HG03521 (cell line): ENCODE data around the gene MYH9.

ENCODE experiments used
- ATAC-seq: cut with Tn5 transposase; IDR thresholded peaks from one replicate; pipeline ENCODE4 v1.9.1; 2021; ENCODE audit warnings: mild to moderate bottlenecking, moderate library complexity; ENCODE audit not compliant: unreplicated experiment

MYH9 gene

DNA sequence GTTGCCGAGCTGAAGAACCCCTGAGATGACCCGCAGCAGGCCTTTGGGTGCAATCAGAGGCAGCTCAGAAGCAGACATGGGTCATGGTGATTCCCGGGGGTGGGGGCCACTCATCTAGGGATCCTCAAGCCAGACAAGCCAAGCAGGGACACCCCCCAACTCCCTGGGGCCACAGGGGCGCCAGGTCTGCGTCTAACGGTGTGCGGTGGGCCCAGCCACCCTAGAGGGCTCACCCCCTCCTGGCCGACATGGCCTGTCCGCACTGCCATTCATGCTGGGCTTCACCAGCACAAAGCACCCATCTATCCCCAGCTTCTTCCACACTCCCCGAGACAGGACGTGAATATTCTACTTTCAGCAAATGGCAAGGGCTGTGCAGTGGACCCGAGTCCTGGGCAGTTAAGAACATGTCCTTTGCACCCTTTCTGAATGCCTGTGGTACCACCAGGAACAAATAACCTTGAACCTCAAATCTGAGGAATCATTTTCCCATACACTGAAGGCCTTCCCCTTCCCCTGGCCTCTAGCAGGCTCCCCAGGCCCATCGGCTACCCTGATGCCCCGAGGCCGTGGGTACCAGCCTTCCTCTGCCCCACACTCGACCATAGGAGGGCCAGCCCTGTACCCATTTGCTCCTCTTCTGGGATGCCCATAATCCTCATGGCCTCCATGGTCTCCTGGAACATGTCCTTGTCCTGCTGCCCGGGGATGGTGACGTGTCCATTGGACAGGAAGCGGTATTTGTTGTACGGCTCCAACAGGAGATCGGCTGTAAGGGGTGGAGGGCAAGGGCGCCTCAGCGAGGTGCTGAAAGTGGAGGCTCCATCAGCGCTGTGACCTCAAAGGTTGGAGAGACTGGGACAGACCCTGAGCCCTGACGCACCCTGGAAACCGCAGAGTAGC, 67.9 kb downstream of the MYH9 start:
- no peak for ATAC-seq

- ATAC-seq = no peak
Measured at GRCh38 chr22:36318442-36318841, 69.3 kb downstream of the MYH9 start.

GRCh38 chr22:36317658-36318271, 70.0 kb downstream of the MYH9 start:
- ATAC-seq = no peak

DNA sequence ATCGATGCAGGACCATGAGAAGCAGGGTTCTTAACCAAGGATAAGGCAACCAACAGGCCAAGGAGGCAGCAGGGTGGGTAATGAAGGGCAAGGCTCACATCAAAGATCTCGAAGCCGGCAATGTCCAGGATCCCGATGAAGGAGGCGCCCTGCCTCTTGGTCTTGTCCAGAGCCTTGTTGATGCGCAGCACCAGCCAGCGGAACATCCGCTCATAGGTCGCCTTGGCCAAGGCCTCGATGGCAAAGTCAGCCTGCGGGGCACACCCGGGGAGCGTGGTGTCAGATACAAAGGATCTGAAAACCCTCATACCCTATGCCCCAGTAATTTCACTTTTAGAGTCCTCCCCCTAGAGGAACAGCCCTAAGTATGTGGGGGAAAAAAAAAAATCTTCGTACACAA, 71.3 kb downstream of the MYH9 start:
- no peak for ATAC-seq

DNA sequence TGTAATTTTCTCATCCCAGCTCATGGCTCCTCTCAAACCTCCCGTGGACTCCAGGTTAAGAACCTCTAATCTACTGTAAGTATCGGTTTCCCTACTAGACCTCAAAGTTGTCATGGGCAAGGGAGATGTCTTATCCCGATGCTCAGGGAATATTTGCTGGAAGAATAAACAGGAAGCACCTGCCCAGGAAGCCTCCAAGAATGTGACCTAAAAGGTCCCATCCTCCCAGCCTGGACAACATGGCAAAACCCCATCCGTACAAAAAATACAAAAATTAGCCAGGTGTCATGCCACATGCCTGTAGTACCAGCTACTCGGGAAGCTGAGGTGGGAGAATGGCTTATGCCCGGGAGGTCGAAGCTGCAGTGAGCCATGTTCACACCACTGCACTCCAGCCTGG, 72.4 kb downstream of the MYH9 start:
- ATAC-seq = no peak

DNA sequence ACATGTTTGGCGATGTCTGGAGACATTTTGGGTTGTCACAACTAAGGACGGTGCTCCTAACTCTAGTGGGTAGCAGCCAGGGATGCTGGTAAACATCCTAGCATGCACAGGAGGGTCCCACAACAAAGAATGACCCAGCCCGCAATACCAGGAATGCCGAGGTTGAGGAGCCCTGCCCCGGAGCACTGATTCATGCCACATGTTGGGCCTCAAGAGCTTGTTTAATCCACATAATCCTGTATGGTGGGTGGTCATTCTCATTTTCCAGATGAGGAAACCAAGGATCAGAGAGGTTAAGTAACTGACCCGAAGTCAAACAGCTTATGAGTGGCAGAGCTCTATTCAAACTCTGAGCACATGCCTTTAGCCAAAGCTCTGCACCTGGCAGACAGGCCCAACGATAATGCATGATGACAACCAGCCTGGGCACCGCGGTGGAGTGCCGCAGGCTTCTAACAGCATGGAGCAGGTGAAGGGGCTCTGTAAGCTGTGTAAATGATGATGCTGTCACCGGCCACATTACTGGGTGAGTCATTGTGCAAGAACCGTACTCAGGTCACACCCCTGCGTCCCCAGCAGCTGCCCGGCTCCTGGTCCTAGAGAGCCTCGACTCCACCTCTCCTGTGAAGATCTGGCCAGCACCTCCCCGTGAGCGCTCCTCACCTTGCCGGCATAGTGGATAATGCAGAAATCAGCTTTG, 76.2 kb downstream of the MYH9 start:
- ATAC-seq = no peak

- no peak for ATAC-seq
Measured at GRCh38 chr22:36308880-36309279, 78.9 kb downstream of the MYH9 start.

DNA sequence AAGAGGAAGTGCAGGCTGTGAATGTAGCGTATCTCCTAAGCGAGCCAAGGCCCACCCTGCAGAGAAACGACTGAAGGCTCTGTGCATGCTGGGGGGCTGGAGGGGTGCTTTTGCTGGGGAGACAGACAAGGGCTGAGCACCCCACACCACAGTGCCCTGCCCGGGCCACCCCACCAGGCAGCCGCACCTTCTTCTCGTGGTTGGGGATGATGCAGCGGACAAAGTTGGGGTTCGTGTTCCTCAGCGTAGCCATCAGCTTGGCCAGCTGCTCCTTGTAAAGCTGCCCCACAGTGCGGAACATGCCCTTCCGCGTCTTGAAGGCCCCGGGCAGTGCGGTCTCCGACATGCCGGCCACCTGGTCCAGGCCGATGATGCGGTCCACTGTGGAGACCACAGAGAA, 81.5 kb downstream of the MYH9 start:
- ATAC-seq = no peak

DNA sequence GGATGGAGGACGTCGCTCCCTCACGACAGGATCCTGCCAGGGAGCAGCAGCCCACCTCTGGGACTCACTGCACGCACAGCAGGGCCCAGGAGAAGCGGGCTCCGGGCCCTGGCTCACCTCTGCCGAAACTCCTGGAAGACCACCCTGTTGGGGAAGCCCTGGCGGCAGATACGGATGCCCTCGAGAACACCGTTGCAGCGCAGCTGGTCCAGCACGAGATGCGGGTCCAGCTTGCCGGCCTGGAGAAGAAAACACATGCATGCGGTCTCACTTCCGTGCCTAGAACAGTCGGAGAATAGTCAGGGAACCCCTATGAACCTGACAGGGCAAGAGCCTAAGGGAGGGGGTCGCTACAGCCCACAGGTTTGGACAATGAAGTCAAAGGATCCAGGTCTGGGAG, 82.0 kb downstream of the MYH9 start:
- ATAC-seq = no peak

DNA sequence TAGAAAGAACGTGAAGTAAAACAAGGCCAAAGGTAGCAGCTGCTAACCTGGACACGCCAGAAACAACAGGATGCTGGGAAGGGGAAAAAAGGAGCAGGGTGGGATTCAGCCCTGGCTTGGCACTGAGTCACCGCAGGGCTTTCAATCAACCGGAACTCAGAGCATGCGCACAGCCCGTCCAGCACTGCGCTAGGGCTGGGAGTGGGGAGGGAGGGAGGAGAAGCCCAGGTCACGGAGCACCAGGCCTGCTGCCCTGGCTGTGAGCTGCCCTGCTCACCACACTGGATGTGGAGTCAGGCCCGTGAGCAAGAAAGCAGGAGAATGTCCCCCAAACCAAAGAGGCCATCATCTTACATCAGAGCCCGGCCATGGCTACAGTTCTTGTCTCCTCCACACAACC, 83.3 kb downstream of the MYH9 start:
- ATAC-seq = no peak

GRCh38 chr22:36303874-36304273, 83.9 kb downstream of the MYH9 start:
- ATAC-seq = no peak

GRCh38 chr22:36303115-36303467, 84.7 kb downstream of the MYH9 start:
- no peak for ATAC-seq

GRCh38 chr22:36302439-36303114, 85.2 kb downstream of the MYH9 start:
- ATAC-seq = no peak

DNA sequence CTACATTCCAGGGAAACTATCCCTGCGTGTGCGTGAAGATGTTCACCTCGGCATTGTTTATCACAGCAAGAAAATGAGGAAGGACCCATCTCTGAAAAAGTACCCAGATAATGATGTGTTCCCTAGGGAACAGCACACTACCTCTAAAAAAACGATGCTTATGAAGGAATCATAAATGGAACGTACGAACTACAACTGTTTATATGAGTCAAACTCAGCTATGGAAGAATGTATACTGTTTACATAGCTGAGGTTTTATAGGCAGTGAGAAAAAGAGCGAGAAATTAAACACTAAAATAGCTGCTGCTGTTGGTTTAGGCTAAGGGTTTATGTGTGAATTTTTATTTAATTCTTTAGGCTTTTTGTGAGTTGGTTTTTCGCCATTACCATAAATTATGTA, 85.9 kb downstream of the MYH9 start:
- no peak for ATAC-seq

DNA sequence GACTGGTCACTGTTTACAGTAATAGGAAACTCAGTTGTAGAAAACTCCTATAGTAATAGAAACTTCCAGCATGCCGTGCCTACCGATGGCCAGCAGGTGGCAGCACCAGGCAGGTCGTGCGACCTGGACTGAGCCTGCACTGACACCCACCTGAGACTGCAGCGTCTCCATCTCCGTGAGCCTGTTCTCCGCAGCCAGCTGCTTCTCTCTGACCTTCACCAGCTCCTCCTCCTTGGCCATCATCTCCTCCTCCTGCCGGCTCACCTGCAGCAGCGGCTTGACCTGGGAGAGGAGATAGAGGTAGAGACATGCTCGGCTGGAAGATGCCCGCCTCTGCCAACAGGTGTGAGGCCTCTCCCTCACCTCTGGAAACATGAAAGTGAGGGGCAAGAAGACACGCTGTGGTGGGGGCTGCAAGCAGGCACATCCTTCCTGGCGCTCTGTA, 86.4 kb downstream of the MYH9 start:
- ATAC-seq = no peak

DNA sequence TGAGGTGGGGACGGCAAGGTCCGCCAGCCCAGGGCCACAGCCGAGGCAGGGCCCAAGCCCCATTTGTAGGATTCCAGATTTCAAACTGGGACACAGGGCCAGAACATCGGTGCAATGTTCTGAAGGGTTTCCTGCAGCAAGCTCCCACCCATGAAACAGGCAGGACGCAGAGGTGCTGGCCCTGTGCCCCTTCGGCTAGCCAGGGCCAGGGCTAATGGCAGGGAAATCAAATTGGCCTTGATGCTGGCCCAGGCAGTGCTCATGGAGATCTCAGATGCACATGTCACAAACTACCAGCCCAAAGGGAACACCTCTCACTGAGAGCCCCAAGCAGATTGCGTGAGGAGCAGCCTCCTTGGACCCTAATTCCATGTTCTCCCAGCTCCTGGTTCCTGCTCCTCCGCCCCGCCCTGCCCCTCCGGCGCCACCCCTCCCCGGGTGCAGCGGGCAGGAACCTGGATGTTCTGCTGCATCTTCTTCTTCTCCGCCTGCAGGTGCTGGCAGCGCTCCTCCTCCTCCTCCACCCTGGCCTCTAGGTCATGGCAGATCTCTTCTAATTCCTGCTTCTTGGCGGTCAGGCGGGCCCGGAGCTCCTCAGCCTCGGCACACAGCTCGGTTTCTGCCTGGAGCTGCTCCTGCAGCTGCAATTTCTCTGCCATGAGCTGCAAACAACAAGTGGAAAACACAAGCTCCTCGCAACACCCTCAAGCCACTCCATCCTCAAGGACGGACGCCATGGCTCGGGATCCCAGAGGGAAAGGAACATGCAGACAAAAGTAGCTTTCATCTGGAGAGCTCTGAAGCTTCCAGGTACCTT, 87.2 kb downstream of the MYH9 start:
- ATAC-seq = no peak

- ATAC-seq = no peak
Measured at GRCh38 chr22:36299911-36300310, 87.9 kb downstream of the MYH9 start.

DNA sequence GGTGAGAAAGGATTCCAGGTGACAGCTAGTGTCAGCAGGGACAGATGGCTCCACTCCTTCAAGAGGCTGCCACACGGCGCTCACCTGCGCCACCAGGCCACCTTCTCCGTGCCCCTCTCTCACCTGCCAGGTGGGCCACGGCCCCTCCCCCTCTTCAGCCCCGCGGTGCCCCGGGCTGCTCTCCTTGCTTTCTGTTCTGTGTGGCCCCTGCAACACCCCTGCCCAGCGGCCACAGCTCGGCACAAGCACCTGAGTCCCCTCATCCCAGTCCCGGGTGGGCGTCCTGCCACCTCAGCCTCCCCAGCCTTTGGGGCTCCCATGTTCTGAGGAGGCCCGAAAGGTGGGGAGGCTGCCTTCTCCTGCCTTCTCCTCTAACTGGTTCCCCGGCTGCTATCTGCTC, 88.5 kb downstream of the MYH9 start:
- ATAC-seq = no peak

GRCh38 chr22:36298601-36299000, 89.2 kb downstream of the MYH9 start:
- ATAC-seq = no peak

DNA sequence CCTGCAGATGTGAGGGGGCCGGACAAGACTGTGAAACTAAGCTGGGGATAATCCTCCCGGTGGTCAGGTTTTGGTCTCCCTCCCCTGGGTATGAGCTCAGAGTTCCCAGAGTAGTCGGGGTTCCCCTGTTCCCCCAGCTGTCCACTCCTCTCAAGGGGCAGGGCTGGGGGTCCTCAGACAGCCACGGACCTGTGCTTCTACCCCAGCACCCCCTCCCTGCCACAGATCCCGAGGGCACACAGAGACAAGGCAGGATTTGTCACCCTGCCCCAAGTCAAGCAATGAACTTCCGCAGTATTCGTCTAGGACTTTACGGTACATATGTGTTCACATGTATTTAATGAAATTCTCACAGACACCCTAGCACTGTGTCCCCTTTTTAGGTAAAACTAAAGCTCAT, 89.6 kb downstream of the MYH9 start:
- ATAC-seq = no peak

- no peak for ATAC-seq
Measured at GRCh38 chr22:36297568-36297967, 90.2 kb downstream of the MYH9 start.
